DOHH2 (cell line): Measurements from ENCODE around the gene SART1.
A peak's percentile ranks its signal among the peaks of the same experiment; 100 is the strongest.

ENCODE experiments used
- H3F3A ChIP-seq: fragments of 200-600 bp; sonication (generic), shearing (Covaris generic); 2 replicates; pipeline ENCODE4 v1.6.0; 2016; ENCODE audit warnings: antibody characterized with exemption, mild to moderate bottlenecking; ENCODE audit not compliant: control insufficient read depth, insufficient read depth
- H3K27ac ChIP-seq: fragments of 200-600 bp; sonication (generic); 2 replicates; pipeline ENCODE4 v1.5.1; 2014; ENCODE audit warnings: low read depth, mild to moderate bottlenecking, low read length, moderate library complexity
- H3K27me3 ChIP-seq: fragments of 200-600 bp; sonication (generic); 2 replicates; pipeline ENCODE4 v1.6.1; 2014; ENCODE audit warnings: mild to moderate bottlenecking, low read length, mixed read lengths; ENCODE audit not compliant: control insufficient read depth
- H3K36me3 ChIP-seq: fragments of 200-600 bp; sonication (generic); 2 replicates; pipeline ENCODE4 v1.6.1; 2014; ENCODE audit warnings: mild to moderate bottlenecking, low read length, moderate library complexity, mixed read lengths; ENCODE audit not compliant: control insufficient read depth
- H3K4me1 ChIP-seq: fragments of 200-600 bp; sonication (generic); 2 replicates; pipeline ENCODE4 v1.6.1; 2014; ENCODE audit warnings: mild to moderate bottlenecking, low read length, mixed read lengths; ENCODE audit not compliant: control insufficient read depth
- H3K4me2 ChIP-seq: fragments of 200-600 bp; sonication (generic); 2 replicates; pipeline ENCODE4 v1.6.0; 2014; ENCODE audit warnings: mild to moderate bottlenecking, low read length, moderate library complexity
- H3K4me3 ChIP-seq: fragments of 200-600 bp; sonication (generic); 2 replicates; pipeline ENCODE4 v1.5.1; 2014; ENCODE audit warnings: mild to moderate bottlenecking, low read length, mixed read lengths
- H3K79me2 ChIP-seq: fragments of 200-600 bp; sonication (generic); 2 replicates; pipeline ENCODE4 v1.6.1; 2014; ENCODE audit warnings: mild to moderate bottlenecking, low read length, mixed read lengths; ENCODE audit not compliant: control insufficient read depth
- H3K9me2 ChIP-seq: fragments of 200-600 bp; sonication (generic); replicated peaks from 2 replicates; pipeline ENCODE4 v1.6.1; 2014; ENCODE audit warnings: mild to moderate bottlenecking, low read length, mixed read lengths; ENCODE audit not compliant: control insufficient read depth
- H3K9me3 ChIP-seq: fragments of 200-600 bp; sonication (generic); 2 replicates; pipeline ENCODE4 v1.6.1; 2014; ENCODE audit warnings: antibody characterized with exemption, low read length, mixed read lengths; ENCODE audit not compliant: control insufficient read depth, insufficient read depth
- H4K20me1 ChIP-seq: fragments of 200-600 bp; sonication (generic); 2 replicates; pipeline ENCODE4 v1.6.0; 2014; ENCODE audit warnings: low read depth, mild to moderate bottlenecking, antibody characterized with exemption, low read length, moderate library complexity; ENCODE audit not compliant: control insufficient read depth, insufficient read depth
- CTCF ChIP-seq: fragments of 200-600 bp; sonication (generic); IDR thresholded peaks from one replicate; pipeline ENCODE4 v1.5.1; 2014; ENCODE audit warnings: antibody characterized with exemption, mild to moderate bottlenecking, low read depth, low read length; ENCODE audit not compliant: poor library complexity, severe bottlenecking
- EZH2phosphoT487 ChIP-seq: fragments of 200-600 bp; sonication (generic); IDR thresholded peaks from 2 replicates; pipeline ENCODE4 v1.6.1; 2017; ENCODE audit warnings: borderline replicate concordance, mild to moderate bottlenecking, antibody characterized with exemption, low read length, moderate library complexity, mixed read lengths

SART1 gene

GRCh38 chr11:65962141-65962564, 619 bp downstream of the SART1 start:
- no peaks in the 10 kb centered on the region for H3F3A ChIP-seq
- H3K9me3 ChIP-seq = no peaks in the 10 kb centered on the region
- H3K27me3 ChIP-seq = no peaks in the 10 kb centered on the region
- peak overlapping the region; percentile 91 for H3K4me2 ChIP-seq
- peaks cover 18% of the 10 kb centered on the region for H3K4me1 ChIP-seq
- H3K36me3 ChIP-seq = peaks cover 43% of the 10 kb centered on the region
- no peak overlapping the region for H3K27ac ChIP-seq
- peak overlapping the region; percentile 99 for H3K4me3 ChIP-seq
- peaks cover 38% of the 10 kb centered on the region for H3K79me2 ChIP-seq
- TF ChIP-seq EZH2phosphoT487 = no peak
- no peak for TF ChIP-seq CTCF
- H4K20me1 ChIP-seq = peaks cover 12% of the 10 kb centered on the region; the same call in 1 of the 2 replicates
- H3K9me2 ChIP-seq = no peaks in the 10 kb centered on the region

- TF ChIP-seq CTCF (no peak), EZH2phosphoT487 (no peak)
- Histone ChIP-seq H3K79me2 (peaks cover 38% of the 10 kb centered on the region), H4K20me1 (peaks cover 12% of the 10 kb centered on the region; the same call in 1 of the 2 replicates), H3K4me2 (no peak overlapping the region), H3K9me2 (no peaks in the 10 kb centered on the region), H3K4me1 (peaks cover 14% of the 10 kb centered on the region), H3K4me3 (no peak overlapping the region), H3K27me3 (no peaks in the 10 kb centered on the region), H3F3A (no peaks in the 10 kb centered on the region), H3K9me3 (no peaks in the 10 kb centered on the region), H3K36me3 (peaks cover 68% of the 10 kb centered on the region), H3K27ac (no peak overlapping the region)
Measured at GRCh38 chr11:65964906-65965305, 3.4 kb downstream of the SART1 start.

- H3F3A ChIP-seq = no peaks in the 10 kb centered on the region
- peaks cover 11% of the 10 kb centered on the region for H3K4me1 ChIP-seq
- H4K20me1 ChIP-seq = peaks cover 12% of the 10 kb centered on the region; the same call in 1 of the 2 replicates
- no peak overlapping the region for H3K4me2 ChIP-seq
- no peaks in the 10 kb centered on the region for H3K27me3 ChIP-seq
- H3K9me3 ChIP-seq = no peaks in the 10 kb centered on the region
- TF ChIP-seq CTCF (no peak), EZH2phosphoT487 (no peak)
- no peaks in the 10 kb centered on the region for H3K9me2 ChIP-seq
- no peak overlapping the region for H3K27ac ChIP-seq
- peaks cover 35% of the 10 kb centered on the region for H3K79me2 ChIP-seq
- no peak overlapping the region for H3K4me3 ChIP-seq
- peaks cover 70% of the 10 kb centered on the region for H3K36me3 ChIP-seq
Measured at GRCh38 chr11:65965986-65966762, 4.6 kb downstream of the SART1 start.
